ENCODE data around the gene ABHD14A.

ABHD14A gene

DNA sequence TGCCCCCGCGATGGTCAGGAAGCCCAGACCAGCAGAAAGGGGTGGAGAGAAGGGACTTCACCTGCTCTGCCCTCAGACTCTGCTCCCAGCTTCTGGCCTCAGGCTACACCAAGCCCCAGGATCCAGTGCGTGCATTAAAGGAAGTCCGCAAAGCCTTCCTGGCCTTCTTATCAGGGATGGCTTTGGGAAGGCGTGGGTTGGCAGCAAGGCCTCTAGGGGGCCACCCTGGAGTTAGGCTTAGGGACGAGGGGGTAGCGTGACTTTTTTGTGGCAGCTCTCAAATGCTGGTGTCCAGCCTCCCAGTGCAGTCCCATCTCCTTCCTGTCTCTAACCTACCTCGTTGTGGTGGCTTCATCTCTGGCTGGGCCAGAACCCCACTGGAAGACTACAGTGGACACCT, 39.7 kb downstream of the ABHD14A start:
- no peaks in the 10 kb centered on the region for H3K36me3 ChIP-seq (ENCODE audit: insufficient read depth, insufficient read length, low read length)
- H3K4me1 ChIP-seq (ENCODE audit: insufficient read depth, insufficient read length) = peaks cover 19% of the 10 kb centered on the region
- H3K4me3 ChIP-seq (ENCODE audit: insufficient read length, low read depth) = no peak overlapping the region
- peak; percentile 43 for DNase-seq (ENCODE audit: low read depth, low spot score)
- H3K9me3 ChIP-seq (ENCODE audit: insufficient read depth, low read length) = no peaks in the 10 kb centered on the region
- H3K27me3 ChIP-seq (ENCODE audit: insufficient read depth, insufficient read length) = no peaks in the 10 kb centered on the region
- H3K9ac ChIP-seq (ENCODE audit: insufficient read length, low read depth) = no peak overlapping the region
- TF ChIP-seq ZNF274 (IDR thresholded peaks at IDR 0.05; ENCODE audit: low read depth, low read length) = no peak

GRCh38 chr3:52015438-52016228, 40.8 kb downstream of the ABHD14A start:
- no peaks in the 10 kb centered on the region for H3K9me3 ChIP-seq (ENCODE audit: insufficient read depth, low read length)
- no peak for DNase-seq (ENCODE audit: low read depth, low spot score)
- H3K4me3 ChIP-seq (ENCODE audit: insufficient read length, low read depth) = no peak overlapping the region
- H3K9ac ChIP-seq (ENCODE audit: insufficient read length, low read depth) = no peak overlapping the region
- H3K4me1 ChIP-seq (ENCODE audit: insufficient read depth, insufficient read length) = peaks cover 20% of the 10 kb centered on the region
- no peaks in the 10 kb centered on the region for H3K36me3 ChIP-seq (ENCODE audit: insufficient read depth, insufficient read length, low read length)
- no peaks in the 10 kb centered on the region for H3K27me3 ChIP-seq (ENCODE audit: insufficient read depth, insufficient read length)
- no peak for TF ChIP-seq ZNF274 (IDR thresholded peaks at IDR 0.05; ENCODE audit: low read depth, low read length)
- TF ChIP-seq SUZ12 (IDR thresholded peaks at IDR 0.05; ENCODE audit: extremely low read depth, insufficient read depth, insufficient read length) = no peak
- no peak for TF ChIP-seq YY1 (IDR thresholded peaks at IDR 0.05; ENCODE audit: insufficient read depth, insufficient read length)

DNA sequence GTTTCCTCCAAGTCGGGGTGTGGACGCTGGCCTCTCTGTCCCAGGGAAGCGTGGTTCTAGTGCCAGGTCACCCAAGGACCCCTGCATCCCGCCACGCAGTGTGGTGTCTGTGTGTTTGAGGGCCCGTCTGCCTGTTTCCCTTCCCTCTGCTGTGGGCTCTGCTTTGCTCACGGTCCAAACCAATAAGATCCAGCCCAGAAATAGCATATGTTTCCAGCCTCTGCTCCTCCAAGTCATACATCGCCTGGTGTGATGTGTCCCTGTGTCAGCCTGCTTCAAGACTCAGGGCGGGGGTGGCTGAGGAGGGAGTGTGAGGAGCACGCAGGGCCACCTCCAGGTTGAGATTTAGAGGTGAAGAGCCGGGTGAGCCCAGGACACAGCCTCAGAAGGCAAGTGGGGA, 42.7 kb downstream of the ABHD14A start:
- H3K4me1 ChIP-seq (ENCODE audit: insufficient read depth, insufficient read length) = peaks cover 26% of the 10 kb centered on the region
- H3K27me3 ChIP-seq (ENCODE audit: insufficient read depth, insufficient read length) = no peaks in the 10 kb centered on the region
- H3K4me3 ChIP-seq (ENCODE audit: insufficient read length, low read depth) = no peak overlapping the region
- H3K36me3 ChIP-seq (ENCODE audit: insufficient read depth, insufficient read length, low read length) = no peaks in the 10 kb centered on the region
- H3K9me3 ChIP-seq (ENCODE audit: insufficient read depth, low read length) = no peaks in the 10 kb centered on the region
- no peak for DNase-seq (ENCODE audit: low read depth, low spot score)
- TF ChIP-seq SUZ12 (IDR thresholded peaks at IDR 0.05; ENCODE audit: extremely low read depth, insufficient read depth, insufficient read length) (no peak), YY1 (IDR thresholded peaks at IDR 0.05; ENCODE audit: insufficient read depth, insufficient read length) (no peak), ZNF274 (IDR thresholded peaks at IDR 0.05; ENCODE audit: low read depth, low read length) (no peak)
- no peak overlapping the region for H3K9ac ChIP-seq (ENCODE audit: insufficient read length, low read depth)

GRCh38 chr3:52018319-52019000, 43.6 kb downstream of the ABHD14A start:
- Histone ChIP-seq H3K9me3 (ENCODE audit: insufficient read depth, low read length) (no peaks in the 10 kb centered on the region), H3K27me3 (ENCODE audit: insufficient read depth, insufficient read length) (no peaks in the 10 kb centered on the region), H3K4me1 (ENCODE audit: insufficient read depth, insufficient read length) (peaks cover 30% of the 10 kb centered on the region), H3K4me3 (ENCODE audit: insufficient read length, low read depth) (no peak overlapping the region), H3K36me3 (ENCODE audit: insufficient read depth, insufficient read length, low read length) (no peaks in the 10 kb centered on the region), H3K9ac (ENCODE audit: insufficient read length, low read depth) (no peak overlapping the region)
- TF ChIP-seq ZNF274 (IDR thresholded peaks at IDR 0.05; ENCODE audit: low read depth, low read length) = no peak
- no peak for TF ChIP-seq SUZ12 (IDR thresholded peaks at IDR 0.05; ENCODE audit: extremely low read depth, insufficient read depth, insufficient read length)
- TF ChIP-seq YY1 (IDR thresholded peaks at IDR 0.05; ENCODE audit: insufficient read depth, insufficient read length) = no peak
- DNase-seq (ENCODE audit: low read depth, low spot score) = no peak

DNA sequence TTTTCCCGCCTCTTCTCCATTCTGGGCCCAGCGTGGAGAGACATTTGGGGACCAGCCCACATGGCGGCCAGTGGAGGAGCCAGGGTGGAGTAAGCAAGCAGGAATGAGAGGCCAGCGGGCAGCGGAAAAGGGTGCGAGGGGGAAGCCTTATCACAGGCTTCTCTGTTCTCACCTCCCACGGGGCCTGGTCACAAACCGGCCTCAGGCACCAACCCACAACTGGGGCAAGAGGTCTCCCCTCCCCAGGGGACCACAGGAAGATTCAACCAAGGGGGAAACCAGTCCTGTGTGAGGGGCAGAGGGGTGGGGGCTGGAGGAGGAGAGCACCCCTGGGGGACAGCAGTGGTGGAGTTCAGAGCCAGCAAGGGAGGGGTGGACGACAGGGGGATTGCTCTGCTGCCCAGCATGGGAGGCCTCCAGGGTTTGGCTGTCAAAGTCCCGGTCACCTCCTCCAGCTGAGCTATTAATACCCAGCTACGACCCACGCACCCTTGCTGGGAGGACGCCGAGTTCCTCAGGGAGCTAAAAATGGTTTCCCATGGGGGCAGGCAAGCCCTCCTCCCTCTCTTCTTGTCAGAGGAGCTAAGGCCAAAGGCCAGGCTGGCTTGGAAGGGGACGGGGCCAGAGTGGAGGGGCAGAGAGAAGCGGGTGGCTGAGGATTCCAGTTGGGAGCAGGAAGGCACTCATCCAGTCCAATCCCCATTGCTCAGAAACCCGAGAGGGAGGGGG, 44.7 kb downstream of the ABHD14A start:
- Histone ChIP-seq H3K9me3 (ENCODE audit: insufficient read depth, low read length) (no peaks in the 10 kb centered on the region), H3K4me3 (ENCODE audit: insufficient read length, low read depth) (no peak overlapping the region), H3K4me1 (ENCODE audit: insufficient read depth, insufficient read length) (peaks cover 28% of the 10 kb centered on the region), H3K9ac (ENCODE audit: insufficient read length, low read depth) (no peak overlapping the region), H3K36me3 (ENCODE audit: insufficient read depth, insufficient read length, low read length) (no peaks in the 10 kb centered on the region), H3K27me3 (ENCODE audit: insufficient read depth, insufficient read length) (no peaks in the 10 kb centered on the region)
- no peak for DNase-seq (ENCODE audit: low read depth, low spot score)
- TF ChIP-seq YY1 (IDR thresholded peaks at IDR 0.05; ENCODE audit: insufficient read depth, insufficient read length) = no peak
- no peak for TF ChIP-seq ZNF274 (IDR thresholded peaks at IDR 0.05; ENCODE audit: low read depth, low read length)
- no peak for TF ChIP-seq SUZ12 (IDR thresholded peaks at IDR 0.05; ENCODE audit: extremely low read depth, insufficient read depth, insufficient read length)

- no peak for DNase-seq (ENCODE audit: low read depth, low spot score)
- no peaks in the 10 kb centered on the region for H3K36me3 ChIP-seq (ENCODE audit: insufficient read depth, insufficient read length, low read length)
- peaks cover 27% of the 10 kb centered on the region for H3K4me1 ChIP-seq (ENCODE audit: insufficient read depth, insufficient read length)
- TF ChIP-seq SUZ12 (IDR thresholded peaks at IDR 0.05; ENCODE audit: extremely low read depth, insufficient read depth, insufficient read length) = no peak
- TF ChIP-seq ZNF274 (IDR thresholded peaks at IDR 0.05; ENCODE audit: low read depth, low read length) = no peak
- TF ChIP-seq YY1 (IDR thresholded peaks at IDR 0.05; ENCODE audit: insufficient read depth, insufficient read length) = no peak
- no peak overlapping the region for H3K4me3 ChIP-seq (ENCODE audit: insufficient read length, low read depth)
- no peaks in the 10 kb centered on the region for H3K27me3 ChIP-seq (ENCODE audit: insufficient read depth, insufficient read length)
- no peak overlapping the region for H3K9ac ChIP-seq (ENCODE audit: insufficient read length, low read depth)
- H3K9me3 ChIP-seq (ENCODE audit: insufficient read depth, low read length) = no peaks in the 10 kb centered on the region
These were observed 45.9 kb downstream of the ABHD14A start for GRCh38 chr3:52020796-52021195.

Data from NT2/D1 (cell line).